ENCODE results near the gene TMEM62. TPM values are rescaled to one million over a fixed set of nuclear protein-coding genes. Genes with fewer than 3 reads are reported as not detected.

TMEM62 gene
- total RNA-seq, 1 experiment from 2014 or later = 7.2 TPM

GRCh38 chr15:43212951-43213350 lies 79.6 kb downstream of the TMEM62 start:
- no peak overlapping the region for H3K18ac ChIP-seq (ENCODE audit: insufficient read length, low read depth, low read length)
- H2BK12ac ChIP-seq (ENCODE audit: insufficient read length, low read depth, low read length) = no peak overlapping the region
- no peak overlapping the region for H3T11ph ChIP-seq (ENCODE audit: low read length)
- no peak overlapping the region for H3K14ac ChIP-seq (ENCODE audit: insufficient read depth, low read length)
- H4K91ac ChIP-seq (ENCODE audit: insufficient read length, low read depth, low read length) = no peak overlapping the region
- no peaks in the 10 kb centered on the region for H3K4me1 ChIP-seq (ENCODE audit: insufficient read depth, low read length)
- no peaks in the 10 kb centered on the region for H3K23me2 ChIP-seq (ENCODE audit: insufficient read length, low read depth, low read length, poor library complexity, severe bottlenecking)
- H2BK120ac ChIP-seq (ENCODE audit: low read depth, low read length, poor library complexity, severe bottlenecking) = no peak overlapping the region
- Mint-ChIP-seq H3K4me1 (peaks cover 9 to 10% of the 10 kb centered on the region in 2 experiments), H3K4me3 (no peak overlapping the region), H3K9me3 (no peaks in the 10 kb centered on the region), H3K36me3 (ENCODE audit: insufficient read depth in 1 of 3, low read depth in 3 of 3) (no peaks in the 10 kb centered on the region), H3K27ac (no peak overlapping the region; a peak in 1 of 7 replicates), H3K27me3 (ENCODE audit: low read depth) (peaks cover 8% of the 10 kb centered on the region)
- H3K9me3 ChIP-seq (ENCODE audit: control insufficient read depth, low read depth, low read length) = no peaks in the 10 kb centered on the region
- H3K79me1 ChIP-seq (ENCODE audit: insufficient read depth, low read depth, low read length, poor library complexity, severe bottlenecking) = no peaks in the 10 kb centered on the region
- H3K9ac ChIP-seq (ENCODE audit: extremely low read depth, insufficient read length, low read length) = no peak overlapping the region
- DNase-seq = no peak
- TF ChIP-seq CTCF (conservative IDR thresholded peaks at IDR 0.05) = no peak
- no peak overlapping the region for H2AK5ac ChIP-seq (ENCODE audit: insufficient read length, low read length)
- H4K8ac ChIP-seq (replicated peaks; ENCODE audit: insufficient read length, low read depth, low read length) = no peak overlapping the region
- no peaks in the 10 kb centered on the region for H3K27me3 ChIP-seq (ENCODE audit: insufficient read depth, low read length)
- H3K27ac ChIP-seq (ENCODE audit: insufficient read length, low read depth, low read length) = no peak overlapping the region
- no peak overlapping the region for H3K23ac ChIP-seq (ENCODE audit: insufficient read length, low read depth, low read length)
- H4K5ac ChIP-seq (ENCODE audit: insufficient read length, low read depth, low read length) = no peak overlapping the region
- no peak overlapping the region for H2BK20ac ChIP-seq (ENCODE audit: low read depth, low read length, poor library complexity, severe bottlenecking)
- no peak overlapping the region for H3K4me2 ChIP-seq (ENCODE audit: insufficient read depth, insufficient read length, low read length)
- no peaks in the 10 kb centered on the region for H3K79me2 ChIP-seq (ENCODE audit: insufficient read depth, low read length)
- no peak overlapping the region for H2BK15ac ChIP-seq (ENCODE audit: low read depth, low read length)
- H3K4ac ChIP-seq (ENCODE audit: low read depth, low read length) = no peak overlapping the region
- no peak overlapping the region for H3K56ac ChIP-seq (ENCODE audit: insufficient read length, low read depth, low read length)
- H2BK5ac ChIP-seq (ENCODE audit: insufficient read length, low read length) = no peak overlapping the region
- no peak overlapping the region for H2AFZ ChIP-seq (ENCODE audit: low read length)
- no peaks in the 10 kb centered on the region for H4K20me1 ChIP-seq (ENCODE audit: control insufficient read depth, insufficient read depth, insufficient read length)

Measured in H9 (cell line).